ENCODE measurements around the gene CERS5.

The CERS5 gene, protein sequence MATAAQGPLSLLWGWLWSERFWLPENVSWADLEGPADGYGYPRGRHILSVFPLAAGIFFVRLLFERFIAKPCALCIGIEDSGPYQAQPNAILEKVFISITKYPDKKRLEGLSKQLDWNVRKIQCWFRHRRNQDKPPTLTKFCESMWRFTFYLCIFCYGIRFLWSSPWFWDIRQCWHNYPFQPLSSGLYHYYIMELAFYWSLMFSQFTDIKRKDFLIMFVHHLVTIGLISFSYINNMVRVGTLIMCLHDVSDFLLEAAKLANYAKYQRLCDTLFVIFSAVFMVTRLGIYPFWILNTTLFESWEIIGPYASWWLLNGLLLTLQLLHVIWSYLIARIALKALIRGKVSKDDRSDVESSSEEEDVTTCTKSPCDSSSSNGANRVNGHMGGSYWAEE

DNA sequence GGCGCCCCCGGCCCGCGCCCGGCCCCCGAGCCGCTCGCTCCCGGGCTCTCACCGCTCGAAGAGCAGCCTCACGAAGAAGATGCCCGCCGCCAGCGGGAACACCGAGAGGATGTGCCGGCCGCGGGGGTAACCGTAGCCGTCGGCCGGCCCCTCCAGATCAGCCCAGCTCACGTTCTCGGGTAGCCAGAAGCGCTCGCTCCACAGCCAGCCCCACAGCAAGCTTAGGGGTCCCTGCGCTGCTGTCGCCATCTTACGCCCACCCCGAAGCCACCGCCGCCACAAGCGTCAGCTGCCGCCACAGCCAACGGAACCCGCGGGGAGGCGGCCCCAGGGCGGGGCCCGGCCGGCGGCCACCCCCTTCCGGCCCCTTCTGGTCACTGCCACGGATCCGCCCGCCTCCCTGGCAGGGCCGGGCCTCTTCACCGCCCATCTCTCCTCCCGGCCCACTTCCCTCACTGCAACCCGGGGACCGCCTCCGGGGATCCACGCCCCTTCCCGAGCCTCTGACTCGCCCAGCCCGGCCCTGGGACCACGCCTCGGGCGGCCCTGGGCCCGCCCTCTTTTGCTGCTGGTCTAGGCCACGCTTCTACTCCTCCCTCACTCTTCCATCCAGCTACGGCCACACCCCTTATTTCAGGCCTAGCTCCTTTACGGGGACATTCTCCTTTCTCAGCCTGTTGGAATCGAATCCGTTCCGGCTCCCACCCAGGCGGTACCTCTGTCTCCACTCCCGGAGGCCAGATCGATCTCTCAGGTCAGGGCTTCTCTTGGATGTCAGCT is at the start of gene CERS5:
CERS5 (minus strand) TSS at position 321 of the 780 bp plus-strand sequence; CDS start at position 249, 72 bp downstream.
- DNase-seq (ENCODE audit: low read depth, low spot score): peak; percentile 76
- Histone ChIP-seq H3K27ac (peak within 1 kb of the TSS; percentile 66), H3K4me3 (peak within 1 kb of the TSS; percentile 98), H3K9ac (ENCODE audit: insufficient read length) (peak within 1 kb of the TSS; percentile 87), H3K36me3 (ENCODE audit: insufficient read depth, low read length) (no peaks in the 10 kb centered on the region), H3K9me3 (ENCODE audit: low read depth, low read length) (no peaks in the 10 kb centered on the region)
- TF ChIP-seq POLR2AphosphoS5 (IDR thresholded peaks at IDR 0.05; ENCODE audit: borderline replicate concordance, low read depth, low read length) (peak; percentile 79), FOXP2 (optimal IDR thresholded peaks at IDR 0.05; ENCODE audit: control extremely low read depth, extremely low read length, insufficient read depth) (no peak)

DNA sequence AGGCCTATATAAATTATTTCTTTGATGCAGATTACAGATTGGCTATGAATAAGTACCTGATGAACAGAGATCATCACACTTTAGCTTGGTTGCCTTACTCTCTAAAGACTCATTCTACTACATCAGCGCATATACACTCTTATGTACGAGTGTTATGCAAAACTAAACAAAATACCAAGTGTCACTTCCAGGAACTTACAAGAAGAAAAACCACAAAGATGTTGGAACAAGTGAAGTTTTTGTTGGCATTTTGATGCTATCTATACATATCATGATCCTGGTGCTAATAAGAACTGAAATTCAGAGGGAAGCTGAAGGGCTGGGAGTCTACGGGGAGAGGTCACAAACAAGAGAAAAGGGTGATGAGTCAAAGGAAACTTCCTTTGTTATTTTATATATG is 47.9 kb upstream of the CERS5 start:
- H3K9ac ChIP-seq (ENCODE audit: insufficient read length): no peak overlapping the region
- no peak for DNase-seq (ENCODE audit: low read depth, low spot score)
- no peaks in the 10 kb centered on the region for H3K9me3 ChIP-seq (ENCODE audit: low read depth, low read length)
- H3K4me3 ChIP-seq: no peak overlapping the region
- no peak for TF ChIP-seq POLR2AphosphoS5 (IDR thresholded peaks at IDR 0.05; ENCODE audit: borderline replicate concordance, low read depth, low read length)
- no peak for TF ChIP-seq EZH2 (IDR thresholded peaks at IDR 0.05)
- no peak for TF ChIP-seq FOXP2 (optimal IDR thresholded peaks at IDR 0.05; ENCODE audit: control extremely low read depth, extremely low read length, insufficient read depth)
- H3K36me3 ChIP-seq (ENCODE audit: insufficient read depth, low read length): peaks cover 24% of the 10 kb centered on the region
- no peak overlapping the region for H3K27ac ChIP-seq

DNA sequence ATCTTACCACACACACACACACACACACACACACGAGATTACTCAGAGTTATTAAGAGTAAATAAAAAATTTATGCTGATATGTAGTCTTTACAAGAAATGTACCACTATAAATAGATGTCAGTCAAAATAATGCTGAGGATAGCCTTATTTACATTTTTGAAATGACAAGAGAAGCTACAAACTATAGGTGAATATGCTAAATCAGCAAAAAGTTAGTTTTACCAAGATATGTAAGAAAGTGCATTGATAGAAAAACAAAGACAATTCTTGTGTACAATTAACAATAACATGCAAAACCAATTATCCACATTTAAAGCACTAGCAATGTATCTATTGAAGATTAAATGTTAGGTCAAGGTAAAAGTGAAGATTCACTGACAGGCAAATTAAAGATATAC is 46.8 kb upstream of the CERS5 start:
- DNase-seq (ENCODE audit: low read depth, low spot score): no peak
- TF ChIP-seq FOXP2 (optimal IDR thresholded peaks at IDR 0.05; ENCODE audit: control extremely low read depth, extremely low read length, insufficient read depth) (no peak), EZH2 (IDR thresholded peaks at IDR 0.05) (no peak), POLR2AphosphoS5 (IDR thresholded peaks at IDR 0.05; ENCODE audit: borderline replicate concordance, low read depth, low read length) (no peak)
- H3K27ac ChIP-seq: no peak overlapping the region
- no peak overlapping the region for H3K9ac ChIP-seq (ENCODE audit: insufficient read length)
- H3K36me3 ChIP-seq (ENCODE audit: insufficient read depth, low read length): peaks cover 24% of the 10 kb centered on the region
- no peak overlapping the region for H3K4me3 ChIP-seq
- H3K9me3 ChIP-seq (ENCODE audit: low read depth, low read length): no peaks in the 10 kb centered on the region

DNA sequence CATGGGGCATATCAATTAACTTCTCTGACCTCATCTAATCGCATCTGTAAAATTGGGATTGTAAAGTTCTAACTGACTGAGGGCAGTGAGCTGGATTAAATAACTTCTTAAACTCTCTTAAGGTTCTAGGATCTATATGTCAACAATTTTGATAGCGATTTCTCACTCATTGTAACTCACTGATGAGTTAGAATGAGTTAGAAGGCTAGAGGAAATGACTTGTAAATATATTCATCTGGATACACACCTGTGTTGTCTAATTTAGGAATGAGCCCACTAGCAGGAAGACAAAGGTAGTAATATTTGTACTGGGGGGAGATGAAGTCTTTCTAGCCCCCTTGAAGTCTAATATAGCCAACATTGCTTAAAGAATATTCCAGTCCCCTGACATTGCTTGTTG is 46.3 kb upstream of the CERS5 start:
- peaks cover 18% of the 10 kb centered on the region for H3K36me3 ChIP-seq (ENCODE audit: insufficient read depth, low read length)
- no peak overlapping the region for H3K4me3 ChIP-seq
- TF ChIP-seq FOXP2 (optimal IDR thresholded peaks at IDR 0.05; ENCODE audit: control extremely low read depth, extremely low read length, insufficient read depth): no peak
- TF ChIP-seq POLR2AphosphoS5 (IDR thresholded peaks at IDR 0.05; ENCODE audit: borderline replicate concordance, low read depth, low read length): no peak
- TF ChIP-seq EZH2 (IDR thresholded peaks at IDR 0.05): no peak
- no peak for DNase-seq (ENCODE audit: low read depth, low spot score)
- H3K27ac ChIP-seq: no peak overlapping the region
- no peak overlapping the region for H3K9ac ChIP-seq (ENCODE audit: insufficient read length)
- H3K9me3 ChIP-seq (ENCODE audit: low read depth, low read length): no peaks in the 10 kb centered on the region

DNA sequence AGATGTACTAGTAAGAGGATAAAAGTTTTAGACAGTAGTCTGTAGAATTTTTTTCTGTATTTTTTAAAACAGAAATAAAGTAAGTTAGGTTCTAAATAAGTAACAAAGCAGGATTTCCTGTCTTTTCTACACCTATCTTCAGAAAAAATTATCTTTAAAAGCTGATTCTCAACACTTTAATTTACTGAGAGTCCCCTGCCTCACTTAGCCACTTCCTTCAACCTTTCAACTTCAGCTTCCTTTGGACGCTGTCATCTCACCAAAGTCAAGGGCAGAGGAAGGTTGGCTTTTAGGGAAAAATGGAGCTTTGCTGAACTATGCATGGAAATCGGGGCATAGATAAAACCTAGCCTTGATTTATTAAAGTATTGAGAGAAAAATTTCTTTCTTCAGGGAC is 44.9 kb upstream of the CERS5 start:
- H3K27ac ChIP-seq: peak overlapping the region; percentile 87
- H3K36me3 ChIP-seq (ENCODE audit: insufficient read depth, low read length): peaks cover 12% of the 10 kb centered on the region
- peak overlapping the region; percentile 46 for H3K9ac ChIP-seq (ENCODE audit: insufficient read length)
- TF ChIP-seq POLR2AphosphoS5 (IDR thresholded peaks at IDR 0.05; ENCODE audit: borderline replicate concordance, low read depth, low read length) (no peak), FOXP2 (optimal IDR thresholded peaks at IDR 0.05; ENCODE audit: control extremely low read depth, extremely low read length, insufficient read depth) (no peak), EZH2 (IDR thresholded peaks at IDR 0.05) (no peak)
- no peak for DNase-seq (ENCODE audit: low read depth, low spot score)
- H3K9me3 ChIP-seq (ENCODE audit: low read depth, low read length): no peaks in the 10 kb centered on the region
- H3K4me3 ChIP-seq: peak overlapping the region; percentile 65

DNA sequence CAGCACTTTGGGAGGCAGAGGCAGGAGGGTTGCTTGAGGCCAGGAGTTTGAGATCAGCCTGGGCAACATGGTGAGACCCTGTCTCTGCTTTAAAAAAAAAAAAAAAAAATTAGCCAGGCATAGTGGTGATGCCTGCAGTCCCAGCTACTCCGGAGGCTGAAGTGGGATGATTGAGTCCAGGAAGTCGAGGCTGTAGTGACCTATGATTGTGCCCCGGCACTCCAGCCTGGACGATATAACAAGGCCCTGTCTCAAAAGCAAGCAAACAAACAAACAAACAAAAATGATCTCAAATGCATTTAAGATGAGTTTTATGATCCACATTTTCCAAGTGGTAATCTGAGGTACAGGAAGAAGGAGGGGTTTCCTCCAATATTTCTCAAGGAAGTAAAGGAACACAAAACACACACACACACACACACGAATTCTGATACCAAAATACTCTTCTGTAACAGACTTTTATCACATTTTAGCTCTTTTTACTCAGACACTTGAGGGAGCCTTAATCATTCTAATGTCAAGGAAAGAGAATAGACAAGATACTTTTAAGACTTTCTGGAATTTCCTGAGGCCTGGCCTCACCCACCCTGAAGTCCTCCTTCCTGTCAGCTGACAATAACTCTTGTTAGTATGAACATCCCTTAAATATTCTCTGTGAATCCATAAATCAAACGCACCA is 44.4 kb upstream of the CERS5 start:
- peaks cover 12% of the 10 kb centered on the region for H3K36me3 ChIP-seq (ENCODE audit: insufficient read depth, low read length)

DNA sequence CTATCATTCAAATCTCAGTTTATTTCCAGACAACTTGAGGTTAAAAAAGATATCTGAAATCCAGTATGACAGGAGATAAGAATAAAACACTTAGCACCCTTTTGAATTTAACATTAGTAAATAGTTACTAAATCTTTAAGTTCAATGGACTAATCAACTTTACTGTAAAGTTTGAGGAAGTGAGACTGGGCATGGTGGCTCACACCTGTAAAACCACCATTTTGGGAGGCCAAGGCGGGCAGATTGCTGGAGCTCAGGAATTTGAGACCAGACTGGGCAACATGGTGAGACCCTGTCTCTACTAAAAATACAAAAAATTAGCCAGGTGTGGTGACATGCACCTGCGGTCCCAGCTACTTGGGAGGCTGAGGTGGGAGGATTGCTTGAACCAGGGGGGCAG is 40.3 kb upstream of the CERS5 start:
- no peak for TF ChIP-seq EZH2 (IDR thresholded peaks at IDR 0.05)
- TF ChIP-seq FOXP2 (optimal IDR thresholded peaks at IDR 0.05; ENCODE audit: control extremely low read depth, extremely low read length, insufficient read depth): no peak
- no peak for TF ChIP-seq POLR2AphosphoS5 (IDR thresholded peaks at IDR 0.05; ENCODE audit: borderline replicate concordance, low read depth, low read length)
- peaks cover 35% of the 10 kb centered on the region for H3K36me3 ChIP-seq (ENCODE audit: insufficient read depth, low read length)
- H3K27ac ChIP-seq: no peak overlapping the region
- DNase-seq (ENCODE audit: low read depth, low spot score): no peak
- H3K9ac ChIP-seq (ENCODE audit: insufficient read length): no peak overlapping the region
- H3K4me3 ChIP-seq: no peak overlapping the region
- H3K9me3 ChIP-seq (ENCODE audit: low read depth, low read length): no peaks in the 10 kb centered on the region

More for the DNA sequence above, 44.4 kb upstream of the CERS5 start:
- peak overlapping the region; percentile 87 for H3K27ac ChIP-seq
- TF ChIP-seq FOXP2 (optimal IDR thresholded peaks at IDR 0.05; ENCODE audit: control extremely low read depth, extremely low read length, insufficient read depth) (no peak), POLR2AphosphoS5 (IDR thresholded peaks at IDR 0.05; ENCODE audit: borderline replicate concordance, low read depth, low read length) (no peak), EZH2 (IDR thresholded peaks at IDR 0.05) (no peak)
- H3K4me3 ChIP-seq: peak overlapping the region; percentile 65
- no peaks in the 10 kb centered on the region for H3K9me3 ChIP-seq (ENCODE audit: low read depth, low read length)
- peak overlapping the region; percentile 46 for H3K9ac ChIP-seq (ENCODE audit: insufficient read length)
- no peak for DNase-seq (ENCODE audit: low read depth, low spot score)

DNA sequence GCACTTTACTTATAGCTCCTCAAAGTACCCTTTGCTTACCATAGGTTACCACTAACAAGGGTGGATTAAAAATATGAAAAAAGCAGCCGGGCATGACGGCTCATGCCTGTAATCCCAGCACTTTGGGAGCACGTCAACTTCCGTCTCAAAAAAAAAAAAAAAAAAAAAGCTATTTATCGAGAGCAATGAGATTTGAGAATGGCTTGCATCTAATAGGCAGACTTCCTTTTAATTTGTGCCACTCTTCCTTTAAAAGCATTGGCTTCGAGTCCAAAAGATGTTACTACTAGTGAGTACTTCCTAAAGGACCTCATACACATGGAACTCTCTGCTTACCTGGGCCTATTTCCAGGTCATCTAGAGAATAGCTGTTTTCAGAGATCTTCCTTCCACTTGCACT is 38.5 kb upstream of the CERS5 start:
- no peak for DNase-seq (ENCODE audit: low read depth, low spot score)

More for the DNA sequence above, 38.5 kb upstream of the CERS5 start:
- H3K9ac ChIP-seq (ENCODE audit: insufficient read length): no peak overlapping the region
- TF ChIP-seq EZH2 (IDR thresholded peaks at IDR 0.05): no peak
- TF ChIP-seq FOXP2 (optimal IDR thresholded peaks at IDR 0.05; ENCODE audit: control extremely low read depth, extremely low read length, insufficient read depth): no peak
- TF ChIP-seq POLR2AphosphoS5 (IDR thresholded peaks at IDR 0.05; ENCODE audit: borderline replicate concordance, low read depth, low read length): no peak
- H3K9me3 ChIP-seq (ENCODE audit: low read depth, low read length): no peaks in the 10 kb centered on the region
- no peak overlapping the region for H3K27ac ChIP-seq
- peaks cover 50% of the 10 kb centered on the region for H3K36me3 ChIP-seq (ENCODE audit: insufficient read depth, low read length)
- no peak overlapping the region for H3K4me3 ChIP-seq

Data from SK-N-MC (cell line).